Astrocyte (in vitro differentiated cells and primary cell): ENCODE measurements around the gene SAMM50. TPM values are rescaled to one million over a fixed set of nuclear protein-coding genes. Genes with fewer than 3 reads are reported as not detected.

ENCODE experiments used
- DNase-seq: peaks from one replicate; pipeline ENCODE4 v3.0.0-alpha.2; 2010; ENCODE audit warnings: low read depth
- FAIRE-seq: peaks from 2 replicates; lab custom pipeline; 2011; peaks lifted over from hg19 to GRCh38; lab: Jason Lieb, UNC
- H2AFZ ChIP-seq: 2 replicates; pipeline ENCODE4 v1.6.0; 2012; ENCODE audit warnings: low read depth, low read length, inconsistent platforms
- H3K27ac ChIP-seq: 2 replicates; pipeline ENCODE4 v1.5.1; 2011; ENCODE audit warnings: low read depth, low read length, inconsistent platforms
- H3K27me3 ChIP-seq: 2 replicates; pipeline ENCODE4 v1.6.0; 2011; ENCODE audit warnings: low read length, inconsistent platforms; ENCODE audit not compliant: insufficient read depth
- H3K36me3 ChIP-seq: 2 replicates; pipeline ENCODE4 v1.5.1; 2011; ENCODE audit warnings: low read length, inconsistent platforms; ENCODE audit not compliant: insufficient read depth
- H3K4me1 ChIP-seq: 2 replicates; pipeline ENCODE4 v1.5.1; 2011; ENCODE audit warnings: low read length, inconsistent platforms; ENCODE audit not compliant: insufficient read depth
- H3K4me2 ChIP-seq: 2 replicates; pipeline ENCODE4 v1.6.0; 2012; ENCODE audit warnings: low read length, inconsistent platforms
- H3K4me3 ChIP-seq: 2 replicates; pipeline ENCODE4 v1.5.1; 2011; ENCODE audit warnings: low read depth, mild to moderate bottlenecking, low read length, inconsistent platforms; ENCODE audit not compliant: insufficient read depth
- H3K79me2 ChIP-seq: 2 replicates; pipeline ENCODE4 v1.6.0; 2012; ENCODE audit warnings: mild to moderate bottlenecking, low read length, inconsistent platforms; ENCODE audit not compliant: insufficient read depth
- H3K9ac ChIP-seq: 2 replicates; pipeline ENCODE4 v1.6.0; 2012; ENCODE audit warnings: mild to moderate bottlenecking, low read length, inconsistent platforms
- H3K9me3 ChIP-seq: 2 replicates; pipeline ENCODE4 v1.5.1; 2012; ENCODE audit warnings: low read depth, mild to moderate bottlenecking, low read length, inconsistent platforms; ENCODE audit not compliant: insufficient read depth
- H4K20me1 ChIP-seq: 2 replicates; pipeline ENCODE4 v1.6.0; 2012; ENCODE audit warnings: low read length, inconsistent platforms; ENCODE audit not compliant: insufficient read depth
- H3K27ac Mint-ChIP-seq: one replicate; pipeline ENCODE4 v1.8.0; 2021; ENCODE audit warnings: mild to moderate bottlenecking, mixed read lengths; ENCODE audit not compliant: unreplicated experiment
- H3K27me3 Mint-ChIP-seq: one replicate; pipeline ENCODE4 v1.8.0; 2021; ENCODE audit warnings: low read depth, mixed read lengths; ENCODE audit not compliant: unreplicated experiment
- H3K36me3 Mint-ChIP-seq: one replicate; pipeline ENCODE4 v1.8.0; 2021; ENCODE audit warnings: low read depth, mixed read lengths; ENCODE audit not compliant: unreplicated experiment
- H3K4me1 Mint-ChIP-seq: one replicate; pipeline ENCODE4 v1.8.0; 2021; ENCODE audit warnings: low read depth, mixed read lengths; ENCODE audit not compliant: unreplicated experiment
- H3K4me3 Mint-ChIP-seq: one replicate; pipeline ENCODE4 v1.8.0; 2021; ENCODE audit warnings: mild to moderate bottlenecking, moderate library complexity, mixed read lengths; ENCODE audit not compliant: unreplicated experiment
- H3K9me3 Mint-ChIP-seq: one replicate; pipeline ENCODE4 v1.8.0; 2021; ENCODE audit warnings: mild to moderate bottlenecking, mixed read lengths; ENCODE audit not compliant: unreplicated experiment
- CTCF ChIP-seq: IDR thresholded peaks from 2 replicates; pipeline ENCODE4 v1.5.1; 2011; ENCODE audit warnings: low read depth, mild to moderate bottlenecking, inconsistent platforms, low read length, moderate library complexity; ENCODE audit not compliant: insufficient read depth
- EZH2 ChIP-seq: IDR thresholded peaks from 2 replicates; pipeline ENCODE4 v1.6.1; 2012; ENCODE audit warnings: mild to moderate bottlenecking, low read length, inconsistent platforms; ENCODE audit not compliant: insufficient read depth
- total RNA-seq: library from RNA; stranded (reverse); gene quantifications from 2 replicates; pipeline ENCODE4 v1.2.1, GENCODE V29; 2021

The SAMM50 gene
- total RNA-seq, 1 donor from 2014 or later, result 63.4 TPM

DNA sequence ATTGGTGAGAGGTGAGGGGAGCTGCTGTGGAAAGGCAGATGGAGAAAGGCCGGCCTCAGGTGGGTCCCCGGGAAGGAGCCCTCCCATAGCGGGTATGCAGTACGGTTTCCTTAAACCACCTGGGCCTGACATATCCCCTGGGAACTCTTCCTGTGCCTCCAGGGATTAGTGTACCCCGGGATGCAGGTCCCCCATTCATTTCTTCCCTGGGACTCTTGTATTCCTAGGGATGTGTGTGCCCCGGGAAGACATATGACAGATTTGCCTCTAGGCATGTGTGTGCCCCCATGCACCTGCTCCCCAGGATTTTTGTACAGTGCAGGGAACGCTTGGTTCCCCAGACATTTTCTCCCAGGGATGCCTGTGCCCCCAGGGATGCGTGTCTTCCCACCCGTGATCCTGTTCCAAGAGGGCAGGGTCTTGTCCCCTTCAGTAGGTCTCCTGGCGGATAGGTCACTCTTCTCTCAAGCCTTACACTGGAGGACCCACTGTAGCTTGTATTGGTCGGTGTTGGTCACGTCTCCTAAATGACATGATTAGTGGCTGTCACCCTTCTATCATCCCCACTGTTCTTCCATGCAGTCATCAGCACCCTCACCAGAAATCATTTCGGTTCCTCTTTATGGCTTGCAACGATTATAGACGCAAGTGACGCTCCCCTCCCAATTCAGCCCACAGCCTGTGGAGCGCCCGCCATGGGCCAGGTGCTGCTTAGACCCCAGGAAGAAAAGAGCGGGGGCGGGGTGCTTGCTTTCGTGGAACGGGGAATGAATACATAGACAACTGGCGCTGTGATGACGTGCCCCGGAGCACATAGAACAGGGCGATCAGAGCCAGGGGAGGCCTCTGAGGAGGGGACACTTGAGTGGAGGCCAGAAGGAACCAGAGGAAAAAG, 70.2 kb downstream of the SAMM50 start:
- H3K27ac ChIP-seq, result no peak overlapping the region

GRCh38 chr22:44026066-44026629, 70.9 kb downstream of the SAMM50 start:
- no peak for FAIRE-seq
- H3K4me3 Mint-ChIP-seq, result no peak overlapping the region

More for the DNA sequence above, 70.2 kb downstream of the SAMM50 start:
- FAIRE-seq, result no peak
- Histone ChIP-seq H3K79me2 (peaks cover 58% of the 10 kb centered on the region), H2AFZ (no peak overlapping the region), H3K36me3 (no peaks in the 10 kb centered on the region), H3K4me1 (peaks cover 39% of the 10 kb centered on the region), H3K27me3 (no peaks in the 10 kb centered on the region), H3K9me3 (no peaks in the 10 kb centered on the region), H4K20me1 (no peaks in the 10 kb centered on the region), H3K4me2 (peak overlapping the region; percentile 84), H3K9ac (peak overlapping the region; percentile 86), H3K4me3 (peak overlapping the region; percentile 47)
- Mint-ChIP-seq H3K4me3 (peak overlapping the region; percentile 82), H3K4me1 (peaks cover 8% of the 10 kb centered on the region), H3K27me3 (peaks cover 1% of the 10 kb centered on the region), H3K27ac (no peak overlapping the region), H3K9me3 (peaks cover 2% of the 10 kb centered on the region), H3K36me3 (no peaks in the 10 kb centered on the region)
- TF ChIP-seq EZH2 (no peak), CTCF (no peak)
- no peak for DNase-seq

More at GRCh38 chr22:44026066-44026629, 70.9 kb downstream of the SAMM50 start:
- no peaks in the 10 kb centered on the region for H3K36me3 ChIP-seq
- peaks cover 2% of the 10 kb centered on the region for H3K9me3 Mint-ChIP-seq
- no peaks in the 10 kb centered on the region for H3K27me3 ChIP-seq
- no peak for TF ChIP-seq CTCF
- TF ChIP-seq EZH2, result no peak
- peak overlapping the region; percentile 68 for H3K9ac ChIP-seq
- peak overlapping the region; percentile 68 for H3K4me2 ChIP-seq
- no peak overlapping the region for H3K4me3 ChIP-seq
- no peaks in the 10 kb centered on the region for H3K36me3 Mint-ChIP-seq
- peaks cover 35% of the 10 kb centered on the region for H3K4me1 ChIP-seq
- H3K9me3 ChIP-seq, result no peaks in the 10 kb centered on the region
- H3K27ac ChIP-seq, result peak overlapping the region; percentile 83
- H3K27me3 Mint-ChIP-seq, result peaks cover 1% of the 10 kb centered on the region
- H3K27ac Mint-ChIP-seq, result no peak overlapping the region
- H2AFZ ChIP-seq, result peak overlapping the region; percentile 48
- DNase-seq, result no peak
- peaks cover 66% of the 10 kb centered on the region for H3K79me2 ChIP-seq
- no peaks in the 10 kb centered on the region for H4K20me1 ChIP-seq
- peaks cover 6% of the 10 kb centered on the region for H3K4me1 Mint-ChIP-seq
